SHP77 (cell line): ENCODE data around the gene HOXA11.

Experiments used
- DNase-seq, 2 experiments: peaks; one replicate each; lab custom pipeline; 2025; lab: John Stamatoyannopoulos, UW

The HOXA11 gene

GRCh38 chr7:27169658-27170425, 15.2 kb downstream of the HOXA11 start:
- no peak for DNase-seq

DNA sequence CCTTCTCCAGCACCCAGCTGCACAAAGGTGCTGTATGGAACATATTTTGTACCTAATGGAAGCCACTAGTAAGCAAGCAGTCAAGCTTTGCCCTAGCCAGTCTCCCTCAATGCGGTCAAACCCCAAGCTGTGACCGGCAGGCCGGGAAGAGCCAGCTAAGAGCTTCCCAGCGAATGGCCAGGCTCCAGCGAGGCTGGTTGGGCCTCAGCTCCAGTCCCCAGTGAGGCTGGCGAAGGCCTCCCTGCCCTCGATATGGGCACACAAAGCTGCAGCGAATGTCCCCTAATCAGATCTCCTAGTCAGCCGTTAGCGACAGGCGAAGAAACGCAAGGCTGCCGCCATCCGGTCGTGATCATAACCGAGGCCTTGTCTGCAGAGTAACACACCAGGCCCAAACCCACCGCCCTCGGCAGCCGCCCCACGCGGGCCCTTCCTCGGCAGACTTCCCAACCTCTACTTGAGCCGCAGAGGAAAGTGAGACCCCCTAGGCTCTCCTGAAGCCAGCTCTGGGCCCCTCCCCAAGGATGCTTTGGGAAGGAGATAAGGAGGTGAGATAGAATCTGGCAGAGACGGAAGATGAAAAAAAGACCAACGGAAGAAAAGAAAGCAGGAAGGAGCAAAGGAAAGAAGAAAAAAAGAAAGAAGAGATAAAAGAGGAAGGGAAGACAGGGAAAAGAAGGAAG, 16.6 kb downstream of the HOXA11 start:
- DNase-seq = no peak

DNA sequence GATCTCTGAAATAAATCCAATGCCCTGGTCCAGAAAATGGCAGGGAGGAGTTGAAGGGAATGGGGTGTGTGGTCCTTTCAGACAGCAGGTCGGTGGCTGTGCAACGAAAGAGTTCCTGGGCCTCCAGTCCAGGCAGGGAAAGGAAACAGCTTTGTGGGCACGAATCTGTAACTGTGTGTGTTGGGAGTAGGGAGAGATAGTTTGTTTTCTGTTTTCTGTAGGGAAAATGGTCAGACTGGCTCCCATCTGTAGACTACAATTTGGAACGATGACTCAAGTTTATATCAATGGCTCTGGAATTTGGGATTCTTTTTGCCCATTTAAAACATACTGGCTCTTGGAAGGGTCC, 17.1 kb downstream of the HOXA11 start:
- no peak for DNase-seq

- no peak for DNase-seq
Measured at GRCh38 chr7:27166531-27167505, 18.2 kb downstream of the HOXA11 start.

- no peak for DNase-seq
Measured at GRCh38 chr7:27165996-27166530, 19.0 kb downstream of the HOXA11 start.

DNA sequence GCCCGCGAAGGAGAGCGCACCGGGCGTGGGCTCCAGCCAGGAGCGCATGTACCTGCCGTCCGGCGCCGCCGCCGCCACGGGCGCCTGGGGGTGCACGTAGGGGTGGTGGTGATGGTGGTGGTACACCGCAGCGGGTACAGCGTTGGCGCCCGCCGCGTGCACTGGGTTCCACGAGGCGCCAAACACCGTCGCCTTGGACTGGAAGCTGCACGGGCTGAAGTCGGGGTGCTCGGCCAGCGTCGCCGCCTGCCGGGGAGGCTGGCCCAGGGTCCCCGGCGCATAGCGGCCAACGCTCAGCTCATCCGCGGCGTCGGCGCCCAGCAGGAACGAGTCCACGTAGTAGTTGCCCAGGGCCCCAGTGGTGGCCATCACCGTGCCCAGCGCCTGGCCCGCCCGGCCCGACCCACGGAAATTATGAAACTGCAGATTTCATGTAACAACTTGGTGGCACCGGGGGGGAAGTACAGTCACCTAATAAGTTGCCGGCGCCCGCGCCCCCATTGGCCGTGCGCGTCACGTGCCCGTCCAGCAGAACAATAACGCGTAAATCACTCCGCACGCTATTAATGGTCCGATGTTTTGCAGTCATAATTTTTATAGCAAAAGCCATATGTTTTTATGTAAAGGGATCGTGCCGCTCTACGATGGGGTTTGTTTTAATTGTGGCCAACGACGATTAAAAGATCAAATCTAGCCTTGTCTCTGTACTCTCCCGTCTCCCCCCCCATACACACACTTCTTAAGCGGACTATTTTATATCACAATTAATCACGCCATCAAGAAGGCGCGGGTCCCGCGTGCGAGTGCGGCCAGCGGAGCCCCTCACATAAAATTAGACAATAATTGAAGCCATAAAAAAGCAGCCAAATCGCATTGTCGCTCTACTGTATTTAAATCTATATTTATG, 19.7 kb downstream of the HOXA11 start, which contains the start of gene HOXA9:
HOXA9 (minus strand) TSS at position 449 of the 907 bp plus-strand sequence; CDS start at position 369, 80 bp downstream.
- DNase-seq = no peak

DNA sequence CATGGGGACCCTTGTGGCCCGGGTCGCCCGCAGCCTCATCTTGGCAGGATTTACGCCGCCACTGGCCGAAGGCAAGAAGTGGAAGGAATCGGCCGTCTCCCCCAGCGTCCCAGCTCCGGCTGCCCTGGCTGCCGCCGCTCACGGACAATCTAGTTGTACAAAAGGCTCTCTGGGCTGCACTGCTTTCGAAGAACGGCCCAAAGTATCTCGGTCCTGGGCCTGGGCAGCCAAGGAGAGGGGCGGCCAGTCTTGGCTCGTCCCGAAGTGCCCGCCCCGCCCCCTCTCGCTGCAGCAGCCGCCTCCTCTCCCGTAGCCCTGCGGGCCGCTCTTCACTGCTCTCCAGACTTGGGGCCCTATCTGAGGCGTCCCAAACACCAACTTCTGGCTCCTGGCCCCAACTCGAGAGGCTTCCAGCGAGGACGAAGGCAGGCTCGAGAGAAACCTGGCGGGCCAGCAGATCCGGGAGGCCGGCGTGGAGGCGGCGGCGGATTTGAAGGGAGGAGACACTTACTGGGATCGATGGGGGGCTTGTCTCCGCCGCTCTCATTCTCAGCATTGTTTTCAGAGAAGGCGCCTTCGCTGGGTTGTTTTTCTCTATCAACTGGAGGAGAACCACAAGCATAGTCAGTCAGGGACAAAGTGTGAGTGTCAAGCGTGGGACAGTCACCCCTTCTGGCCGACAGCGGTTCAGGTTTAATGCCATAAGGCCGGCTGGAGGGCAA, 20.5 kb downstream of the HOXA11 start:
- DNase-seq = no peak

GRCh38 chr7:27164045-27164366, 21.0 kb downstream of the HOXA11 start:
- no peak for DNase-seq

- no peak for DNase-seq
Measured at GRCh38 chr7:27163288-27164044, 21.6 kb downstream of the HOXA11 start.

- no peak for DNase-seq
Measured at GRCh38 chr7:27162561-27163287, 22.3 kb downstream of the HOXA11 start.

- no peak for DNase-seq
Measured at GRCh38 chr7:27161721-27162560, 23.1 kb downstream of the HOXA11 start.

DNA sequence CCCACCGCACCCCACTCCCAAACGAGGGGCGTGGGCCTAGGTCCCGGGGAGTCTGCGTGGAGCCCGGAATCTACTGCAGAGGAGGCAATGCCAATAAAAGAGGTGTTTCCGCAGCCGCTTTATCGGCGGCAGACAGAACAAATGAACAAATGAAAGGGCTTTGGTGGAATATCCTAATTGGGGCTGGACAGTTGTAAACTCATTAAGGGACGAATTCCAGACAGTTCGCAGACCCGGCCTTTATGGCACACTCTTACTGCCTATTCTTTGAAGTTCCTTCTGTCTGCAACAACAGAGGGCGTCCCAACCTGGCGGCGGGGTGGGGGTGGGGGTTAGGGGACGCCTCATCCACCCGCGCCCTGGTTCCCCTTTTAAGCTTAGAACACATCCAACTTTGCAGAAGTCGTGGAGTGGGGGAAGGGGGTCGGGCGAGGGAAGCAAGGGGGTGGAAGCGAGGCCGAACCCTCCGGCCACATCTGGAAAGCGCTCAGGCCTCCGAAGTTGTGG, 23.8 kb downstream of the HOXA11 start:
- DNase-seq = no peak

- peak; percentile 79 to 84 for DNase-seq
Measured at GRCh38 chr7:27160546-27161213, 24.4 kb downstream of the HOXA11 start.

DNA sequence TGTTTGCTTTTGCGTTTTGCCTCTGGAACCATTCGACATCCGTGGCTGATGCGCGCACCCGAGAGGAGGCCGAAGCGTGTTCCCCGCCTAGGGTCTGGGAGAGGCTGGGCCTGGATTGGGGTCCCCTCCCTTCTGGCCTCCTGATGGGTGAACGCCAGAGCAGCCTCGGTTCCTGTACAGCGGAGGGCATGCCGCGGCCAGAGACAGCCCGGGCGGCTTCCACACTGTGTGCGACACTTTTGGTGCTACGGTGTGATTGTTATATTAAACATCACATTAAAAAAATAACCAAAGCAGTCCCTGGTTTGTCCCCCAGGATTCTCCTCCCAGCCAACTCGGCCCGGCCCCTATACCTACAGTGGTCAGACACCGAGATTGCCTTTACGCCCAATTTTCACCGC, 24.9 kb downstream of the HOXA11 start:
- no peak for DNase-seq

DNA sequence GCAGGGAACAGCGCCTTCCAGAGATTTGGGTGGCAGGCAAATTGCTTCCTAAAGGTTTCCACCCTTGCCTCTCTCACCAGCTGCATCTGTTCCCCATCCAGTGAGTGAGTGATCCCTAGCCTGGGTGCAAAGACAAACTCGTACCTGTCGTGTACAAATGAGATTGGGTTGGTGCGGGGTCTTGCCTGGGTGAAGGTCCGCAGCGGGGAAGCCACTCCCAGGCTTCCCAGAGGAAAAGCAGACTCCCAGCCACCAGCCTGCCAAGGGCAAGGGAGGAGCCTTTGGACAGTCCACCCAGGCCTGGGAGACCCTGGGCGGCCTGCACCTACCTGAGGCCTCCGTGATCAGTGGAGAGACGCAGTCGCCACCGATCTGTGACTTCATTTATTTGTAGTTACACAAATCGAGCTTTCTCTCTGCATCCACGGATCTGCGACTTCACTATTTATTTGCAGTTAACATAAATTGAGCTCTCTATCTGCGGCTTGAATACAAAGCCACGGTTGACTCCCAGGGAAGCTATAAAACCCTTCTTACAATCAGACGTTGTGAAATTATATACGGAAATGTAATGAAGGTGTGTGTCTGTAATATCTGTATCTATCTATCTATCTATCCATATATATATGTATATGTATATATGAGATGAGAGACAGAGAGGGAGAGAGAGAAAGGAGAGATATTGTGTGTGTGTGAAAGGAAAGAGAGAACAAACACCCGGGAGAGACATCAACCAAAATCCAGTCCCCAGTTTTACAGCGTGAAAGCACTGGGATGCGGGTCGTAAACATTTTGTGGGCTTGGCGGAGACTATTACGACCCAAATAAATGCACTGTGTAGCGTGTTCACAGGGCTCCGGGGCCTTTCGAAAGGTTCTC, 25.5 kb downstream of the HOXA11 start:
- no peak for DNase-seq
